TTC549 (cell line): ENCODE data around the gene POU3F3.

Experiments
- FAIRE-seq: peaks from 2 replicates; lab custom pipeline; 2012; peaks lifted over from hg19 to GRCh38; lab: Jason Lieb, UNC

Gene POU3F3

DNA sequence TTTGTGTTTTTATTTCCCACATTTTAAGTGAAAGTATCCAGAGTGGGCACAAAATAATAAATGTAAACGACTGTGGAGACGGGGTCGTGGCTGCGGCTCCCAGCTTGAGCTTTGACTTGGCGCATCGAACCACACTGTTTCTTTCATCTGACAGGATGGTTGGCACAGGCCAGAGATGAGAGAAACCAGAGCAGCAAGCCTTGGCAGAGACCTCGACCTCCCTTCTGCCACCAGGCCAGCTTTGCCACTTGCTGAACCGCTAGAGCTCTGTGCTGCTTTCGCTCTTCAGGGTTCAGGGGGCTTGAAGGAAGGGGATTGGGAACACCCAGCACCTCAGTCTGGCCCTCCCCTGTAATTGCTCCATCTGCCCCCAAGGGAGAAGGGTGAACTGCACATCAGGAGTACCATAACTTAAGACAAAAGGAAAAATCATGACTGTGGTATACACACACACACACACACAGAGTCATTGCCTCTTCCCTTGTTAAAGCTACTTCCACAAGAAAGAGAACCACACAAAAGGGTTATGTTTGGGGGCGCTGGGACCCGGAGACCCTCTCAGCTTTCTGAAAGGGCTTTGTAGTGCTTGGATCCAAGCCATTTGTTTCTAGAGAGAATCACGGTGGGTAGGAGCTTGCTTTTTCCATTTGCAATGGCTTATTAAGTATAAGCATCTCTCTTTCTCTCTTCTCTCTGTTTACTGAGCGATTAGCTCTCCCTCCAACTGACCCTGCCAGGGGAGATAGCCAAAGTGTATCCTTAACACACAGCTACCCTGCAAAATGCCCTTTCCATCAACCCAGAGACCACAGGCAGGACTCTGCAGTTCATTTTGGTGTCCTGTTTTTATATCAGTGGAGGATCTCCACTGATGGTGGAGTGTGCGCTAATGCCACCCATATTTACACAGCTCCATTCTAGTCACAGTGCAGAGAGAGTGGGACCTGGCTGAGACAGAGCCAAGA, 23.0 kb downstream of the POU3F3 start:
- no peak for FAIRE-seq

DNA sequence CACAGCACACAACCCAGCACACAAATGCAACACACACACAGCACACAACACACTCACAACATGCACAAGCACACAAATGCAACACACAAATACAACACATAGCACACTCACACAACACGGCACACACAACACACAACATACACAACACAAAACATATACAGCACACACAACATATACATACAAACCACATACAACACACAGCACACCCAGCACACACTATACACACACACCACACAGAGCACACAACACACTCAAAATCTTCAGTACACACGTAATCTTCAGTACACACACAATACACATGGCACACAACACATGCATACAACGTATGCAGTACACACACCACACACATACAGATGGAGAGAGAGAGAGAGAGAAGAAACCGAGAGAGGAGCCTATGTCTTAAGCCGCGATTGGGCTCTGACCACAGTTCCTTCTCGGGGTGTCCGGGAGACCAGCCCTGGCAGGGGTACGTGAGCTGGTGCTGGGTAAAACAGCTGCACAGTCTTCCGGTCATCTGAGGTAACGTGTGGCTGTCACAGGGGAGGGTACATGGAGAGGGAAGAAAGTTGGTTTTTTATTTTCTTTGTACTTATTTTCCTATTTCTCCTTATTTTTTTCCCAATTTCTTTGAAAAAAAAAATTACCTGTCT, 25.1 kb downstream of the POU3F3 start:
- no peak for FAIRE-seq

DNA sequence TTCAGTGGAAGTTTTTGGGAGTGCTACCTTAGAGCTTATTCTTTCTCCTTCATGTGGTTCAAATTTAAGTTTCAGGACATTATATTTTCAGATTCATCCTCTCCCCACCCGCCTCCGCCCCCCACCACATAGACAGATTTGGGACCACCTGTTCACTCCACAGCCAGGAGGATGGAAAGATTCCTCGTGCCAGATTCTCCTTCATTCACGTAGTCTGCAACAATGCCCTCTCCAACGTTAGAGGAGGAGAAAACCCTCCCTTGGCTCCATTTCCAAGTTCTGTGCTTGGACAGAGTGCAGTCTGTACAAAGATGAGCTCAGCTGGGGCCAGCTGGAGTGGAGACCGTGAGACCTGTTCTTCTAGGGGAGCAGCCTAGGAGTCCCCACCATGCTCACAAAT, 26.2 kb downstream of the POU3F3 start:
- FAIRE-seq, result no peak

GRCh38 chr2:104883357-104883756, 29.4 kb downstream of the POU3F3 start:
- no peak for FAIRE-seq

DNA sequence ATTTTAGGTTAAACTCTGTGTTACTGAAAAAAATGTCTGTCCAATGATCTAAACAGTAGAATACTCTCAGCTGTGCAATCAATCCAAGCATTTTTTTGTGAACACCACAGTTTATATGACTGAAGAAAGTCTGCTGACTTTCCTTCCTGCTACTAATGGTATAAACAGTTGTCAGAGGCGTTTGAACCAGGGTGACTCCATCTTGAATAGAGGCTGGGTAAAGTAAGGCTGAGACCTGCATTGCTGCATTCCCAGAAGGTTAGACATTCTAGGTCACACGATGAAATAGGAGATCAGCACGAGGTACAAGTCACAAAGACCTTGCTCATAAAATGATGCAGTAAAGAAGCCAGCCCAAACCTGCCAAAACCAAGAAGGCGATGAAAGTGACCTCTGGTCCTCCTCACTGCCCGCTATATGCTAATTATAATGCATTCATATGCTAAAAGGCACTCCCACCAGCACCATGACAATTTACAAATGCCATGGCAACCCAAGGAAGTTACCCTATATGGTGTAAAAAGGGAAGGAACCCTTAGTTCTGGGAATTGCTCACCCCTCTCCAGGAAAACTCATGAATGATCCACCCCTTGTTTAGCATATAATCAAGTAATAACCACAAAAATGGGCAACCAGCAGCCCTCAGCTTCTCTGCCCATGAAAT, 31.3 kb downstream of the POU3F3 start:
- no peak for FAIRE-seq

GRCh38 chr2:104887676-104888075, 33.8 kb downstream of the POU3F3 start:
- FAIRE-seq, result no peak

DNA sequence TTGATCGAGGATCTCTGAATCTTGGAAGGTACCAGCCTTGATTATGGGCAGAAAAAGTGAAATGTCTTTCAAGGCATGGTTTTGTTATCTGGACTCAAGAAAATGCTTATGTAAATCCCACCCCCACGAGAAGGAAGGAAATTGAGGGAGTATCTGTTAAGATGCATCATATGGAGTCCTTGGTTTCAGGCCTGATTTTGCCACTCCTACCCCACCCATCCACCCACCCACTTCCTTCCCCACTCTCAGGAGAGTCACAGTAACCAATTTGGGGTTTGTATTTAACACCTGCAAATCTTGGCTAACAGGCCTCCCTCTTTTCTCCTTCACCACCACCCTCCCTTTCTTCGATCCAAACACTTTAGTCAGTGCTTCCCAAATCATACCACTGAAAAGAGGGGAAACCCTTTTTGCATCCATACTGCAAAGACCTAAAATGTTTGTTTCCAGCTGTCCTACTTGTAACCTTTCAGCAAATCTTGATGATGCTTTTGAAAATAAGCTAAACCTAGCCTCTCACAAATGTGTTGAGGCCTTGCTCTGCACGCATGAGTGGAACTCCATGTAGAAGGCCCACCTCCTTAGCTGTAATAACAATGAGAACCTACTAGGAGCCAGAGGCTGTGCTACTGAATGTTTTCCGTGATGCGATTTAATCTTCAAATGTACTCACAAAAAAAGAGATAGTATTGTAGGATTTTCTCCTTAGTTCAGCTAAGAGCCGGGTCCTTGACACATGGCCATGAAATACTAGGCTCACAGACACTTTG, 34.8 kb downstream of the POU3F3 start:
- FAIRE-seq, result no peak

GRCh38 chr2:104889291-104889959, 35.5 kb downstream of the POU3F3 start:
- FAIRE-seq, result no peak

GRCh38 chr2:104889960-104890684, 36.2 kb downstream of the POU3F3 start:
- FAIRE-seq, result no peak

DNA sequence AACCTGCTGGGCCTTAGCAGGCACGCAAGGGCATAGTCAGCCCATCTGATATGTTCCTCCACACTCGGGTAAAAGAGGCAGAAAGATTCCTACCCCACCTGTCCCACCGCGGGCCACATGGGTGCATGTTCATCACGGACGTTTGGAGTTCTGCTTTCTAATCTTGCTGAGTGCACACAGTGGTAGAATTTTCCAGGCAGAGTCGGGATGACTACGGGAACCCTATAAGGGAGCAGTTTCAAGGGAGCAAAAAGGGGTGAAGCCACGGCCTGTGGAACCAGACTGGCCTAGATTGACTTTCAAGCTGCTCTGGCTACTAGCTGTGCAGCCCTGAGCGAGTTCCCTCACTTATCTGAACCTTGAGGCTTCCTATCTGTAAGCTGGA, 36.8 kb downstream of the POU3F3 start:
- FAIRE-seq, result no peak

GRCh38 chr2:104891145-104891544, 37.2 kb downstream of the POU3F3 start:
- peak; percentile 37 for FAIRE-seq

DNA sequence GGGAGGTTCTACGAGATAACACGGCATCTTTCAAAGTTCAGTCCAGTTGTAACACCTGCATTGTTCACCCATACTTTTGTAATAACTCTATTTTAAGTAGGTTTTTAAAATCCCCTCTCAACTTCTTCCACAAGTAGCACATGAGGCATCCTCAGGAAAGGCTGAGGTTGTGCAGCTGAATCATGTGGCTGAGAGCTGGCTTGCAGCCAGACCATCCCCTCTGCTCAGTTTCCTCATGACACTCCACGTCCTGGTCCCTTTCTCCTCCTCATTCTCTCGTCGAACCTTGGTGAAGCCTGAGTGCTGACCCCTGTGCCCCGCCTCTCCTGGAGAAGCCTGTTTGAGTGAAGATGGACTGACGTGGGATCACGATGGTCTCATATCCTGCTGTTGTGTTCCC, 42.5 kb downstream of the POU3F3 start:
- FAIRE-seq, result no peak

GRCh38 chr2:104897515-104898184, 43.7 kb downstream of the POU3F3 start:
- FAIRE-seq, result no peak

GRCh38 chr2:104900608-104901007, 46.7 kb downstream of the POU3F3 start:
- no peak for FAIRE-seq

DNA sequence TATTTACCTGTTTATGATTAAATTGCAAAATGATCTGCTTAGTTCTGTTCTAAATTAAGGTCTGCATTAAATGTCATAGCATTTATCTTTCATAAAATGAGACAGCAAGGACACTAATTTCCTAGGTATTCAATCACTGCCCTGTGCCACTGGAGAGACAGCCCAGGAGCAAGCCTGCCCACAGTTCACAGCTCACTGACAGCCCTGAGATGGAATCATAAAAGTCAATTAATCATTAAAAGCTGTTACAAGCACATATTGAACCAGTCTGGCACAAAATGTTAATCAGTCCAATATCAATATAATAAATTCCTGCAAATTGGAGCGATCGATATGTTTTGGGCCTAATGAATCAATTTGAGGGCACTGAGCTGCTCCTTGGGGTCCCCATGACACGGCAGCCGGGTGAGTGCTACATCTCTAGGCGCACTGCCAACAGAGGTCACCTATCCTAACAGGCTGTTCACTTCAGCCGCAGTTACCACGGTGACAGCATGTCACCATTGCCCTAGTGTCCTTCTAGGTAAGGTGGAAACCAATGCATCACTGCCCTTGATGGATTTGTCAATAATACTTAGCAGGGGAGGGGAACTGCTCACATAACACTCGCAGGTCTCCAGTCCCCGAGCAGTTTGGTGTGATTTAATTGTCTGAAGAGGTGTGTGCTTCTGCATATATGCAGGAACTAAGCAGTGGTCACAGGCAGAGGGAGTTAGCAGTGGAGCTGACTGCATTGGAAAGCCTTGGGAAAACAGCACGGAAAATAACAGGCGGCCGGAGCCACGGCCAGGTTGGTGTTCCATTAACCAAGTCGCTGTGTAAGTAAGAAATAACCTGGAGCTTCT, 47.3 kb downstream of the POU3F3 start:
- FAIRE-seq, result no peak

DNA sequence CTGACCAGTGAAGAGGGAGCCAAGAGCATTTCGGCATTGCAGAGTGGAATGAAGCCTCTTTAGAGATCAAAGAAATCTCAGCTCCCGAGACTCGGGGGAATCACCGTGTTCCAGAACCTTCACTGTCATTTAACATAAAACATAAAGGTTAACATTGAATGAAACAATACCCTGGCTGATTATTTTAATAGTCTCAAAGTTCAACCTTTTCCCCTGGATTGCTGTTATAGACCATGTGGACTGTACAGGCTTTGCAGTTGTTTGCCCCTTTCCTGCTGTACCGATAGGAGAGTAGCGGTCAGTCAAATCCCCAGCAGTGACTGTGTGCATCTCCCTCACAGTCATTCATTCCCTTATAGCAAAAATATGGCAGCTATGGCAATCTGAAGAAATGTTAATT, 48.4 kb downstream of the POU3F3 start:
- FAIRE-seq, result no peak
